Adrenal gland (tissue), 5 donors: ENCODE data around the gene GNAT1.

ENCODE experiments used
- POLR2A ChIP-seq, 2 donors: fragments of 450-650 bp; IDR thresholded peaks; one replicate each; pipeline ENCODE4 v1.6.1; 2017; ENCODE audit warnings: antibody characterized with exemption in 2 of 2, mild to moderate bottlenecking in 2 of 2, moderate library complexity in 1 of 2
- TF ChIP-seq, protein P1 (sequence below), 6 experiments: fragments of 450-650 bp in 4 of 6; fragments of 200-600 bp in 2 of 6; sonication (generic) in 1 of 6; IDR thresholded peaks; 1 replicate in 5 of 6; 2 replicates in 1 of 6; pipeline versions ENCODE4 v1.5.1 to v1.8.0; 2016 to 2021; ENCODE audit warnings: antibody characterized with exemption in 6 of 6, mild to moderate bottlenecking in 2 of 6, moderate library complexity in 1 of 6
- donor health status: DM: no; HTN: no; CAD: no.

DNA sequence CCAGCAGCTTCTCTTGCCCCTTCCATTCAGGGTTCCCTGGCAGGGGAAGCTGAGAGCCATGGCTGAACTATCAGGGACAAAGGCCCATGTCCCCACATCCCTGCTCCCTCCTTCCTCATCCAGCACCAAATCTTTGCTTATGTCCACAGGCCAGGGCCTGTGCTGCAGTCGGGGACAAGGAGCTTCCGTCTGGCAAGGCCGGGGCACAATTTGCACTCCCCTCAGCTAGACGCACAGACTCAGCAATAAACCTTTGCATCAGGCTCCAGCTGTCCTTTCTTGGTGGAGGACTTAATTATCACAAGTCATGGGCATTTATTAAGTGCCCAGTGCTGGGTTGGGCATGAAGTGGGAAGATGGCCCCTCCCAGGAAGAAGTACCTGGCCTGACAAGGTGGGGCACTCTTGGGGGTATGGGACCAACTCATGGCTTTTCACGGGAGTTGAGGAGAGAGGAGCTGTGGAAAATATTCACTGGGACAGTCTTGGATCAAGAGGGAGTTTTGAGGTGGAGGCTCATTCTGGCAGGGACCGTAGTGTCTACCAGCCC, 4.9 kb downstream of the GNAT1 start:
- no peak for TF ChIP-seq POLR2A (IDR thresholded peaks at IDR 0.05)
- TF ChIP-seq, protein P1, sequence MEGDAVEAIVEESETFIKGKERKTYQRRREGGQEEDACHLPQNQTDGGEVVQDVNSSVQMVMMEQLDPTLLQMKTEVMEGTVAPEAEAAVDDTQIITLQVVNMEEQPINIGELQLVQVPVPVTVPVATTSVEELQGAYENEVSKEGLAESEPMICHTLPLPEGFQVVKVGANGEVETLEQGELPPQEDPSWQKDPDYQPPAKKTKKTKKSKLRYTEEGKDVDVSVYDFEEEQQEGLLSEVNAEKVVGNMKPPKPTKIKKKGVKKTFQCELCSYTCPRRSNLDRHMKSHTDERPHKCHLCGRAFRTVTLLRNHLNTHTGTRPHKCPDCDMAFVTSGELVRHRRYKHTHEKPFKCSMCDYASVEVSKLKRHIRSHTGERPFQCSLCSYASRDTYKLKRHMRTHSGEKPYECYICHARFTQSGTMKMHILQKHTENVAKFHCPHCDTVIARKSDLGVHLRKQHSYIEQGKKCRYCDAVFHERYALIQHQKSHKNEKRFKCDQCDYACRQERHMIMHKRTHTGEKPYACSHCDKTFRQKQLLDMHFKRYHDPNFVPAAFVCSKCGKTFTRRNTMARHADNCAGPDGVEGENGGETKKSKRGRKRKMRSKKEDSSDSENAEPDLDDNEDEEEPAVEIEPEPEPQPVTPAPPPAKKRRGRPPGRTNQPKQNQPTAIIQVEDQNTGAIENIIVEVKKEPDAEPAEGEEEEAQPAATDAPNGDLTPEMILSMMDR (IDR thresholded peaks at IDR 0.05), result no peak
